Left lung (tissue), 10 donors: ENCODE data around the gene ASB6. TPM values are rescaled to one million over a fixed set of nuclear protein-coding genes. Genes with fewer than 3 reads are reported as not detected.

Experiments used
- ATAC-seq: fragments of 200-7000 bp; cut with Tn5 transposase; one replicate; pipeline ENCODE4 v1.9.1; 2020; ENCODE audit warnings: moderate library complexity
- DNase-seq, 4 donors: peaks; one replicate each; pipeline ENCODE4 v3.0.0-alpha.2; 2013 to 2020
- H3K27ac ChIP-seq, 2 donors: fragments of 200-600 bp; sonication (generic) in 1 of 2; one replicate each; pipeline versions ENCODE4 v1.5.0 to v1.8.0; 2020 to 2021
- H3K27me3 ChIP-seq, 2 donors: fragments of 200-600 bp; sonication (generic) in 1 of 2; one replicate each; pipeline versions ENCODE4 v1.5.0 to v1.8.0; 2020 to 2021
- H3K36me3 ChIP-seq, 2 donors: fragments of 200-600 bp; sonication (generic) in 1 of 2; one replicate each; pipeline versions ENCODE4 v1.5.0 to v1.8.0; 2020 to 2021
- H3K4me1 ChIP-seq, 2 donors: fragments of 200-600 bp; one replicate each; pipeline ENCODE4 v1.8.0; 2021
- H3K4me3 ChIP-seq, 2 donors: fragments of 200-600 bp; sonication (generic) in 1 of 2; one replicate each; pipeline versions ENCODE4 v1.5.0 to v1.8.0; 2020 to 2021; ENCODE audit warnings: mild to moderate bottlenecking in 1 of 2
- H3K9me3 ChIP-seq, 2 donors: fragments of 200-600 bp; sonication (generic) in 1 of 2; one replicate each; pipeline versions ENCODE4 v1.5.0 to v1.8.0; 2020 to 2021
- intact Hi-C, 2 donors: fragments of 100-400 bp; cut with DNase I; formaldehyde crosslinking; loops; one replicate each; pipeline versions ENCODE4 v1.11.2 to v1.14.2; 2022
- polyA plus RNA-seq, 6 donors: library from polyadenylated mRNA; unstranded; fragments of 120-200 nt; gene quantifications; one replicate each; pipeline ENCODE4 v1.2.1, GENCODE V29; 2013; ENCODE audit not compliant: insufficient read length in 6 of 6
- total RNA-seq, 2 donors: library from RNA; stranded (reverse); fragmentation: NEBNext Ultra II Directional; extraction: Animal tissue kit (Norgen Biotek cat#: 25700); gene quantifications; one replicate each; pipeline ENCODE4 v1.2.1, GENCODE V29; 2021
- TF ChIP-seq, protein P1 (sequence below), 2 donors: fragments of 200-600 bp; sonication (generic) in 1 of 2; IDR thresholded peaks; one replicate each; pipeline versions ENCODE4 v1.5.0 to v1.8.0; 2021; ENCODE audit warnings: antibody characterized with exemption in 2 of 2
- donor health status: DM: no; HTN: yes; CAD: no.
- donor health status: DM: no; HTN: no; CAD: no.

The ASB6 gene
- total and polyA plus RNA-seq, 8 donors = 14.0 to 18.0 (median 15.7) TPM

- TF ChIP-seq, protein P1, sequence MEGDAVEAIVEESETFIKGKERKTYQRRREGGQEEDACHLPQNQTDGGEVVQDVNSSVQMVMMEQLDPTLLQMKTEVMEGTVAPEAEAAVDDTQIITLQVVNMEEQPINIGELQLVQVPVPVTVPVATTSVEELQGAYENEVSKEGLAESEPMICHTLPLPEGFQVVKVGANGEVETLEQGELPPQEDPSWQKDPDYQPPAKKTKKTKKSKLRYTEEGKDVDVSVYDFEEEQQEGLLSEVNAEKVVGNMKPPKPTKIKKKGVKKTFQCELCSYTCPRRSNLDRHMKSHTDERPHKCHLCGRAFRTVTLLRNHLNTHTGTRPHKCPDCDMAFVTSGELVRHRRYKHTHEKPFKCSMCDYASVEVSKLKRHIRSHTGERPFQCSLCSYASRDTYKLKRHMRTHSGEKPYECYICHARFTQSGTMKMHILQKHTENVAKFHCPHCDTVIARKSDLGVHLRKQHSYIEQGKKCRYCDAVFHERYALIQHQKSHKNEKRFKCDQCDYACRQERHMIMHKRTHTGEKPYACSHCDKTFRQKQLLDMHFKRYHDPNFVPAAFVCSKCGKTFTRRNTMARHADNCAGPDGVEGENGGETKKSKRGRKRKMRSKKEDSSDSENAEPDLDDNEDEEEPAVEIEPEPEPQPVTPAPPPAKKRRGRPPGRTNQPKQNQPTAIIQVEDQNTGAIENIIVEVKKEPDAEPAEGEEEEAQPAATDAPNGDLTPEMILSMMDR (IDR thresholded peaks at IDR 0.05) = no peak
- ATAC-seq = peak; percentile 3
- H3K27me3 ChIP-seq = peaks cover 0 to 36% of the 10 kb centered on the region in 2 donors
- peak overlapping the region; percentile 34 to 39 for H3K4me3 ChIP-seq
- H3K36me3 ChIP-seq = no peaks in the 10 kb centered on the region
- DNase-seq = peak in 3 of 4 donors; percentile 42 to 80 (median 68)
- intact Hi-C loops = loop anchor here (10.0 kb wide), 2 partner anchors 445 to 475 kb away; partner anchors contain the start of gene IER5L (in 1 of the 2)
- H3K27ac ChIP-seq = peak overlapping the region in 1 of 2 donors; percentile 13
- H3K9me3 ChIP-seq = no peaks in the 10 kb centered on the region
- H3K4me1 ChIP-seq = peaks cover 12 to 34% of the 10 kb centered on the region in 2 donors
Observed at GRCh38 chr9:129619787-129620668, 21.9 kb downstream of the ASB6 start.

DNA sequence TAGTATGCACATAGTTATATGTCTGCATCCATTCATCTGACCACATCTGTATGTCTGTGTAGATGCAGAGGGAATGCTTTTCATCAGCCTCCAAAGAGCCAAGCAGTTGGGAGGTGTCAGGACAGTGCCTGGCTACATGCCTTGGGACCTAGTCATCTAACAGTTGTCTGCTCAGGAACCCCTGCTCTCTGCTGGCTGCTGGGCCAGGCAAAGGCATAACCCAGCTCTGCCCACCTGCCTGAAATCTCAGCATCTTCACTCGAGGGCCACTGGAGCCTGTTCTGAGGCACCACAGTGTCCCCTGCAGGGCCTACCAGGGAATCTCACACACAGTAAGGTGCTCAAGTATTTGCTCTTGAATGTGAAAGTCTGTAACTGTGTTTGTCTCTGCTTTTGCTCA lies 24.8 kb downstream of the ASB6 start:
- DNase-seq = peak in 1 of 4 donors; percentile 20
- ATAC-seq = peak; percentile 64
- no peaks in the 10 kb centered on the region for H3K36me3 ChIP-seq

DNA sequence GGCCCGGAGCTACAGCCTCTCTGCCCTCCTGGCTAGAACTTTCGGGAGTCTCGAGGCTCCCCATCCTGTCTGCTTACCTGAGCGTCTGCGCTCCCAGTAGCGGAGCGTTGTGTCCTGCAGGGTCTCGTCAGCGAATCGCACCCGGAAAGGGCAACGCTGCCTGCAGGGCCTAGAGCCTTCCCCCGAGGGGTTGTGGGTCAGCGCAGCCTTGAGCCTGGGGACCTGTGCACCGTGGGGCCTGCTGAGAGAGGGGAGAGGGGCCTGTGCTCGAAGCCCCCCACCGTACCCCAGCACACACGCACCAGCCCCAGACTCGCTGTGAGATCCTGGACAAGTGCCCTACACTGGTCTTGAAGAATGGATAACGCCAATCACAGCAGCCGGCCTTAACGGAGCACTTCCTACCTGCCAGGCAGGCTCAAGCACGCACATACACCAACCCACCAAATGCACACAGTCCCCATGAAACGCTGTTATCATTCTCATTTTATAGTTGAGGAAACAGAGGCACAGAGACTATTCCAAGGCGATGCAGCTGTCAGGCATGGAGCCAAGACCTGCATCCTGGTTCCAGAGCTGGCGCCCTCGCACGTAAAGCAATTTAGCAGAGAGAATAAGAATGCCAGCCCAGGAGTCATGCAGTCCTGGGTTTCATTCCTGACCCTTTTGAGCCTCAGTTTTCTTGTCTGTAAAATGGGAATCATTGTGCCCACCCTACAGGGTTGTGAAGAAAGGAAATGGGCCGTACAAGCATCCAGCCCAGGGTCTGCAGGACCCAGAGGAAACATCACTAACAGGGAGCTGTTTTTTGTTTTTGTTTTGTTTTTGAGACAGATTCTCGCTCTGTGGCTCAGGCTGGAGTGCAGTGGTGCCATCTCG lies 26.3 kb downstream of the ASB6 start:
- ATAC-seq (no peak), DNase-seq (peak in 1 of 4 donors; percentile 77)
- TF ChIP-seq, protein P1 (IDR thresholded peaks at IDR 0.05) = no peak
- Histone ChIP-seq H3K9me3 (no peaks in the 10 kb centered on the region), H3K27ac (no peak overlapping the region), H3K4me3 (no peak overlapping the region), H3K27me3 (peaks cover 0 to 33% of the 10 kb centered on the region in 2 donors), H3K36me3 (no peaks in the 10 kb centered on the region), H3K4me1 (peaks cover 17 to 21% of the 10 kb centered on the region in 2 donors)
- intact Hi-C loops = loop anchor here (10.0 kb wide), 2 partner anchors 441 to 471 kb away; partner anchors contain the start of gene IER5L (in 1 of the 2)

More for the DNA sequence above, 24.8 kb downstream of the ASB6 start:
- intact Hi-C loops = loop anchor here (10.0 kb wide), 2 partner anchors 442 to 472 kb away; partner anchors contain the start of gene IER5L (in 1 of the 2)
- H3K27me3 ChIP-seq = peaks cover 0 to 47% of the 10 kb centered on the region in 2 donors
- no peak overlapping the region for H3K27ac ChIP-seq
- no peak overlapping the region for H3K4me3 ChIP-seq
- TF ChIP-seq, protein P1 (IDR thresholded peaks at IDR 0.05) = peak in 1 of 2 donors; percentile 25
- no peaks in the 10 kb centered on the region for H3K9me3 ChIP-seq
- peaks cover 11 to 16% of the 10 kb centered on the region in 2 donors for H3K4me1 ChIP-seq

DNA sequence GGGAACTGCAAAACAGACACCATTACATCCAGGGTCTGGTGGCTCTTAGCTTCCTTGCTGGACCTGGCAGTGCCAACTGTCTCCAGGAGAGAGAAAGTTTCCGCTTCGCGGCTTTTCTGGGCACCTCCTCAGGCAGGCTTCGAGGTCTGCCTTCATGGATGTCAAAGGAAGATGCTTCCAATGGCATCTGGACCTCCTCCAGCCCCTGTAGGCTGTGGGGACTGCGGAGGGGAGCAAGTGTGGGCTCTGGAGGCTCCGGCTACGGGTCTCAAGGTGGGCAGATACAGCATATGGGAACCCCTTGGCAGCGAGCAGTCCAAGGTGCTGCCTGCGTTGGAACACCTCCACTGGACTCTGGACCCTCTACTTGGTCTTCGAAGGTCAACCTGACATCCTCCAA lies 27.0 kb downstream of the ASB6 start:
- no peak overlapping the region for H3K27ac ChIP-seq
- intact Hi-C loops = loop anchor here (5.0 to 10.0 kb wide), 3 partner anchors 440 to 478 kb away; partner anchors contain the start of gene IER5L (in 1 of the 2)
- H3K27me3 ChIP-seq = peaks cover 0 to 25% of the 10 kb centered on the region in 2 donors
- ATAC-seq (no peak), DNase-seq (peak in 1 of 4 donors; percentile 52)
- no peaks in the 10 kb centered on the region for H3K36me3 ChIP-seq
- H3K4me1 ChIP-seq = peaks cover 14 to 17% of the 10 kb centered on the region in 2 donors
- no peak overlapping the region for H3K4me3 ChIP-seq
- no peaks in the 10 kb centered on the region for H3K9me3 ChIP-seq
- TF ChIP-seq, protein P1 (IDR thresholded peaks at IDR 0.05) = no peak
